ENCODE results near the gene DRAP1. TPM values are rescaled to one million over a fixed set of nuclear protein-coding genes. Genes with fewer than 3 reads are reported as not detected.

Gene DRAP1
- total RNA-seq, 1 experiment from 2014 or later, result 581 TPM

DNA sequence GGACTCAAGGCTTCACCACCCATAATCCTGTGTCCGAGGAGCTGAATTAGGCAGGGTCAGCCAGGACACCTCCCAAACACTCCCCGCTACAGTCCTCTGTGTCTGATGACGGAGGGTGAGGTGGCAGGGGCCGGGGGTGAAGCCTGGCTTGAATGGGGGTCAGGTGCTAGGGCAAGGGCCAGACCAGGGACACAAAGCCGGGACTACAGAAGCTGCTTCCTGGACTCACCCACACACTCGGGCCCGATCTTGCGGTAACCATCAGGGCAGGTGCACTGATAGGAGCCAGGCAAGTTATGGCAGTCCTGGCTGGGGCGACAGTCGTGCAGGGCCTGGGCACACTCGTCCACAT is 48.9 kb upstream of the DRAP1 start:
- TF ChIP-seq, protein P1, sequence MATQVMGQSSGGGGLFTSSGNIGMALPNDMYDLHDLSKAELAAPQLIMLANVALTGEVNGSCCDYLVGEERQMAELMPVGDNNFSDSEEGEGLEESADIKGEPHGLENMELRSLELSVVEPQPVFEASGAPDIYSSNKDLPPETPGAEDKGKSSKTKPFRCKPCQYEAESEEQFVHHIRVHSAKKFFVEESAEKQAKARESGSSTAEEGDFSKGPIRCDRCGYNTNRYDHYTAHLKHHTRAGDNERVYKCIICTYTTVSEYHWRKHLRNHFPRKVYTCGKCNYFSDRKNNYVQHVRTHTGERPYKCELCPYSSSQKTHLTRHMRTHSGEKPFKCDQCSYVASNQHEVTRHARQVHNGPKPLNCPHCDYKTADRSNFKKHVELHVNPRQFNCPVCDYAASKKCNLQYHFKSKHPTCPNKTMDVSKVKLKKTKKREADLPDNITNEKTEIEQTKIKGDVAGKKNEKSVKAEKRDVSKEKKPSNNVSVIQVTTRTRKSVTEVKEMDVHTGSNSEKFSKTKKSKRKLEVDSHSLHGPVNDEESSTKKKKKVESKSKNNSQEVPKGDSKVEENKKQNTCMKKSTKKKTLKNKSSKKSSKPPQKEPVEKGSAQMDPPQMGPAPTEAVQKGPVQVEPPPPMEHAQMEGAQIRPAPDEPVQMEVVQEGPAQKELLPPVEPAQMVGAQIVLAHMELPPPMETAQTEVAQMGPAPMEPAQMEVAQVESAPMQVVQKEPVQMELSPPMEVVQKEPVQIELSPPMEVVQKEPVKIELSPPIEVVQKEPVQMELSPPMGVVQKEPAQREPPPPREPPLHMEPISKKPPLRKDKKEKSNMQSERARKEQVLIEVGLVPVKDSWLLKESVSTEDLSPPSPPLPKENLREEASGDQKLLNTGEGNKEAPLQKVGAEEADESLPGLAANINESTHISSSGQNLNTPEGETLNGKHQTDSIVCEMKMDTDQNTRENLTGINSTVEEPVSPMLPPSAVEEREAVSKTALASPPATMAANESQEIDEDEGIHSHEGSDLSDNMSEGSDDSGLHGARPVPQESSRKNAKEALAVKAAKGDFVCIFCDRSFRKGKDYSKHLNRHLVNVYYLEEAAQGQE (IDR thresholded peaks at IDR 0.05; ENCODE audit: insufficient read depth in 1 of 2, low read depth in 2 of 2, low read length in 1 of 2), result no peak
- TF ChIP-seq SIN3A (IDR thresholded peaks at IDR 0.05; ENCODE audit: borderline replicate concordance, insufficient read depth, low read depth, low read length) (no peak), POLR2AphosphoS5 (IDR thresholded peaks at IDR 0.05; ENCODE audit: low read depth, low read length) (no peak), TCF7L2 (IDR thresholded peaks at IDR 0.05; ENCODE audit: low read depth, low read length) (no peak)
- TF ChIP-seq, protein P2, sequence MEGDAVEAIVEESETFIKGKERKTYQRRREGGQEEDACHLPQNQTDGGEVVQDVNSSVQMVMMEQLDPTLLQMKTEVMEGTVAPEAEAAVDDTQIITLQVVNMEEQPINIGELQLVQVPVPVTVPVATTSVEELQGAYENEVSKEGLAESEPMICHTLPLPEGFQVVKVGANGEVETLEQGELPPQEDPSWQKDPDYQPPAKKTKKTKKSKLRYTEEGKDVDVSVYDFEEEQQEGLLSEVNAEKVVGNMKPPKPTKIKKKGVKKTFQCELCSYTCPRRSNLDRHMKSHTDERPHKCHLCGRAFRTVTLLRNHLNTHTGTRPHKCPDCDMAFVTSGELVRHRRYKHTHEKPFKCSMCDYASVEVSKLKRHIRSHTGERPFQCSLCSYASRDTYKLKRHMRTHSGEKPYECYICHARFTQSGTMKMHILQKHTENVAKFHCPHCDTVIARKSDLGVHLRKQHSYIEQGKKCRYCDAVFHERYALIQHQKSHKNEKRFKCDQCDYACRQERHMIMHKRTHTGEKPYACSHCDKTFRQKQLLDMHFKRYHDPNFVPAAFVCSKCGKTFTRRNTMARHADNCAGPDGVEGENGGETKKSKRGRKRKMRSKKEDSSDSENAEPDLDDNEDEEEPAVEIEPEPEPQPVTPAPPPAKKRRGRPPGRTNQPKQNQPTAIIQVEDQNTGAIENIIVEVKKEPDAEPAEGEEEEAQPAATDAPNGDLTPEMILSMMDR (IDR thresholded peaks at IDR 0.05), result no peak
- CTCF ChIA-PET, result interaction anchor here (0.6 to 1.9 kb wide), 3 partner anchors 14 to 104 kb away, joined by 5 to 11 read pairs (median 10); partner anchors contain the start of gene FIBP
- H3K36me3 ChIP-seq (ENCODE audit: control insufficient read depth, insufficient read depth, low read length), result no peaks in the 10 kb centered on the region
- no TSS peak for BruUV-seq (replicated peaks)
- DNase-seq (ENCODE audit: low read depth, low spot score), result no peak
- no peaks in the 10 kb centered on the region for H3K9me3 ChIP-seq (ENCODE audit: control insufficient read depth, insufficient read depth, low read depth, low read length)
- peaks cover 15% of the 10 kb centered on the region for H3K4me1 ChIP-seq (ENCODE audit: control insufficient read depth, insufficient read depth, low read length)
- H3K27me3 ChIP-seq (ENCODE audit: control insufficient read depth, insufficient read depth, low read length), result no peaks in the 10 kb centered on the region
- no peak overlapping the region for H3K4me3 ChIP-seq (ENCODE audit: low read depth in 2 of 2, low read length in 2 of 2)
- POLR2A ChIA-PET, result interaction anchor here (1.5 to 2.1 kb wide), 2 partner anchors 9 to 11 kb away, joined by 7 to 9 read pairs; partner anchors contain the start of gene MUS81
- in situ Hi-C loops (cut with HindIII; ENCODE audit: low pct_unique_long_range_greater_than_20kb, low sequenced_read_pairs), result no loop called here
- H3K27ac ChIP-seq (ENCODE audit: low read length), result no peak overlapping the region
- intact Hi-C loops (cut with micrococcal nuclease; ENCODE audit: unreplicated experiment), result no loop called here
- ATAC-seq, result no peak

DNA sequence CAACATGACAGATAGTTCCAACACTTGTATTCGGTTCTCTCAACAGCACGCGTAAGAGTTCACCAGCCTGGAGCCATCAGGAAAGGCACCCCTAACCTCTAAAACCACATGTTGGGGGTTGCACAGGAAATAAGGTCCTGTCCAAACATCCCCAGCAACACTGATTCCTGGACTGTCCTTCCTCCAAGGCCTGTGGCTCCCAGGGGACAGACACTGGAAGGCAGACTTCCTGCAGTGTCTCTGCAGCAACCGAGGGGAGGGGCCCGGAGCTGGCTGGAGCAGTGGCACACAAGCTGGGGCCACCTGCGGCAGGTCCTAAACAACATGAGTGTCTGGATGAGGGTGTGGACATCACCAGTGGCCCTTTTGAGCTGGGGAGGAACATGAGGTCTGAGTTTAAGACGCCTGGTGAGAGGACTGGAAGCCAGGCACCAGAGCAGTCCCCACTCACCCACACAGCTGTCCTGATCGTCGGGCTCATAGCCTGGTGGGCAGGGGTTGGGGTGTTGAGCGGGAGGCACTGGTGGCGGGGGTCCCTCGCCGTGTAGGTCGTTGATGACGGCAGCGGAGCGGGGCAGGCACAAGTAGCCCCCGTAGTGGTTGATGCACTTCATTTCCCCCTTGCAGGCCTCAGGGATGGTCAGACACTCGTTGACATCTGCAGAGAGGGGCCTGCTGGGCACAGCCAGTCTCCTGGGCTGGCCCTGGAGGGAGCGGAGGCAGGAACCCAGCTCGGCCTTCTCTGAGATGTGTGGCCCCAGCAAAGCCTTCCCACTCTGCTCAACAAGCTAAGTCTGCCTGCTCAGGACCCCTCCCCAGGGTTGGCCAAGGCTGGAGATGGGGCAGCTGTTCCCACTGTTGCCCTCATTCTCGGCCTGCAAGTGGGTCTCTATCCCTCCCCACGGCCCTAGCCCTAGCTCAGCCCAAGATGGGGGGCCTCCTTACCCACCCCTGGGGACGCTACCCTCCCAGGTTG is 48.2 kb upstream of the DRAP1 start:
- ATAC-seq (no peak), DNase-seq (ENCODE audit: low read depth, low spot score) (no peak)
- no peaks in the 10 kb centered on the region for H3K36me3 ChIP-seq (ENCODE audit: control insufficient read depth, insufficient read depth, low read length)
- ChIA-PET CTCF (interaction anchor here (0.6 to 1.9 kb wide), 5 partner anchors 11 to 118 kb away, joined by 3 to 10 read pairs (median 5); partner anchors contain the start of gene MUS81), POLR2A (interaction anchor here (1.4 to 2.1 kb wide), 3 partner anchors 10 to 18 kb away, joined by 5 to 9 read pairs (median 7); partner anchors contain the start of gene MUS81)
- no peak overlapping the region for H3K4me3 ChIP-seq (ENCODE audit: low read depth in 2 of 2, low read length in 2 of 2)
- no TSS peak for BruUV-seq (replicated peaks)
- peak overlapping the region; percentile 60 for H3K27ac ChIP-seq (ENCODE audit: low read length)
- intact Hi-C loops (cut with micrococcal nuclease; ENCODE audit: unreplicated experiment) (no loop called here), in situ Hi-C loops (cut with HindIII; ENCODE audit: low pct_unique_long_range_greater_than_20kb, low sequenced_read_pairs) (no loop called here)
- TF ChIP-seq SIN3A (IDR thresholded peaks at IDR 0.05; ENCODE audit: borderline replicate concordance, insufficient read depth, low read depth, low read length), result no peak
- peak; percentile 34; the same call in 1 of the 2 replicates for TF ChIP-seq POLR2AphosphoS5 (IDR thresholded peaks at IDR 0.05; ENCODE audit: low read depth, low read length)
- H3K9me3 ChIP-seq (ENCODE audit: control insufficient read depth, insufficient read depth, low read depth, low read length), result no peaks in the 10 kb centered on the region
- H3K27me3 ChIP-seq (ENCODE audit: control insufficient read depth, insufficient read depth, low read length), result no peaks in the 10 kb centered on the region
- peaks cover 15% of the 10 kb centered on the region for H3K4me1 ChIP-seq (ENCODE audit: control insufficient read depth, insufficient read depth, low read length)

Data from Panc1 (cell line).